MM.1S (cell line): Measurements from ENCODE around the gene TPRA1.

ENCODE experiments used
- DNase-seq: peaks from one replicate; pipeline ENCODE4 v3.0.0-alpha.2; 2015
- H2AFZ ChIP-seq: fragments of 300-600 bp; sonication (generic); 2 replicates; pipeline ENCODE4 v1.6.0; 2016; ENCODE audit warnings: antibody characterized with exemption, low read length
- H3F3A ChIP-seq: fragments of 300-600 bp; sonication (generic); 2 replicates; pipeline ENCODE4 v1.6.1; 2016; ENCODE audit warnings: mild to moderate bottlenecking, antibody characterized with exemption, low read length, moderate library complexity, mixed read lengths; ENCODE audit not compliant: insufficient read depth
- H3K27ac ChIP-seq: fragments of 300-600 bp; sonication (generic); 2 replicates; pipeline ENCODE4 v1.5.1; 2016; ENCODE audit warnings: mild to moderate bottlenecking, low read length
- H3K27me3 ChIP-seq: fragments of 300-600 bp; sonication (generic); replicated peaks from 2 replicates; pipeline ENCODE4 v1.6.0; 2016; ENCODE audit warnings: low read length; ENCODE audit not compliant: insufficient read depth
- H3K36me3 ChIP-seq: fragments of 300-600 bp; sonication (generic); replicated peaks from 2 replicates; pipeline ENCODE4 v1.6.1; 2016; ENCODE audit warnings: mild to moderate bottlenecking, low read length, mixed read lengths; ENCODE audit not compliant: insufficient read depth
- H3K4me1 ChIP-seq: fragments of 300-600 bp; sonication (generic); 2 replicates; pipeline ENCODE4 v1.6.1; 2016; ENCODE audit warnings: low read length, mixed read lengths
- H3K4me2 ChIP-seq: fragments of 300-600 bp; sonication (generic); 2 replicates; pipeline ENCODE4 v1.6.0; 2016; ENCODE audit warnings: low read depth, low read length
- H3K4me3 ChIP-seq: fragments of 300-600 bp; sonication (generic); 2 replicates; pipeline ENCODE4 v1.5.1; 2016; ENCODE audit warnings: low read length, mixed read lengths
- H3K79me2 ChIP-seq: fragments of 300-600 bp; sonication (generic); 2 replicates; pipeline ENCODE4 v1.6.1; 2016; ENCODE audit warnings: mixed run types, low read length, mixed read lengths
- H3K9ac ChIP-seq: fragments of 300-600 bp; sonication (generic); 2 replicates; pipeline ENCODE4 v1.6.1; 2016; ENCODE audit warnings: low read length, mixed read lengths
- H3K9me2 ChIP-seq: fragments of 300-600 bp; sonication (generic); replicated peaks from 2 replicates; pipeline ENCODE4 v1.6.1; 2016; ENCODE audit warnings: mild to moderate bottlenecking, low read length, mixed read lengths; ENCODE audit not compliant: insufficient read depth
- H3K9me3 ChIP-seq: fragments of 300-600 bp; sonication (generic); replicated peaks from 2 replicates; pipeline ENCODE4 v1.6.1; 2016; ENCODE audit warnings: mild to moderate bottlenecking, low read length, mixed read lengths; ENCODE audit not compliant: insufficient read depth
- H4K20me1 ChIP-seq: fragments of 300-600 bp; sonication (generic); 2 replicates; pipeline ENCODE4 v1.6.1; 2016; ENCODE audit warnings: mild to moderate bottlenecking, low read length, moderate library complexity, mixed read lengths; ENCODE audit not compliant: insufficient read depth
- EZH2 ChIP-seq: fragments of 300-600 bp; sonication (generic); optimal IDR thresholded peaks from 2 replicates; pipeline ENCODE3; 2017; ENCODE audit warnings: low read depth, mild to moderate bottlenecking, antibody characterized with exemption, low read length, mixed read lengths
- EZH2phosphoT487 ChIP-seq: fragments of 300-600 bp; sonication (generic); IDR thresholded peaks from 2 replicates; pipeline ENCODE4 v1.6.1; 2018; ENCODE audit warnings: antibody characterized with exemption, low read length
- TF ChIP-seq, protein P1 (sequence below): fragments of 300-600 bp; sonication (generic); IDR thresholded peaks from 2 replicates; pipeline ENCODE4 v1.5.1; 2016; ENCODE audit warnings: antibody characterized with exemption, low read length, mixed read lengths

TPRA1 gene

GRCh38 chr3:127632035-127632820, 41.7 kb upstream of the TPRA1 start:
- H3K4me2 ChIP-seq = no peak overlapping the region
- peaks cover 24% of the 10 kb centered on the region for H3K27me3 ChIP-seq
- no peak overlapping the region for H3K9ac ChIP-seq
- H3K27ac ChIP-seq = no peak overlapping the region
- no peaks in the 10 kb centered on the region for H3K4me1 ChIP-seq
- no peaks in the 10 kb centered on the region for H4K20me1 ChIP-seq
- no peak overlapping the region for H3K4me3 ChIP-seq
- H3K79me2 ChIP-seq = no peaks in the 10 kb centered on the region
- TF ChIP-seq, protein P1, sequence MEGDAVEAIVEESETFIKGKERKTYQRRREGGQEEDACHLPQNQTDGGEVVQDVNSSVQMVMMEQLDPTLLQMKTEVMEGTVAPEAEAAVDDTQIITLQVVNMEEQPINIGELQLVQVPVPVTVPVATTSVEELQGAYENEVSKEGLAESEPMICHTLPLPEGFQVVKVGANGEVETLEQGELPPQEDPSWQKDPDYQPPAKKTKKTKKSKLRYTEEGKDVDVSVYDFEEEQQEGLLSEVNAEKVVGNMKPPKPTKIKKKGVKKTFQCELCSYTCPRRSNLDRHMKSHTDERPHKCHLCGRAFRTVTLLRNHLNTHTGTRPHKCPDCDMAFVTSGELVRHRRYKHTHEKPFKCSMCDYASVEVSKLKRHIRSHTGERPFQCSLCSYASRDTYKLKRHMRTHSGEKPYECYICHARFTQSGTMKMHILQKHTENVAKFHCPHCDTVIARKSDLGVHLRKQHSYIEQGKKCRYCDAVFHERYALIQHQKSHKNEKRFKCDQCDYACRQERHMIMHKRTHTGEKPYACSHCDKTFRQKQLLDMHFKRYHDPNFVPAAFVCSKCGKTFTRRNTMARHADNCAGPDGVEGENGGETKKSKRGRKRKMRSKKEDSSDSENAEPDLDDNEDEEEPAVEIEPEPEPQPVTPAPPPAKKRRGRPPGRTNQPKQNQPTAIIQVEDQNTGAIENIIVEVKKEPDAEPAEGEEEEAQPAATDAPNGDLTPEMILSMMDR = no peak
- TF ChIP-seq EZH2phosphoT487 (no peak), EZH2 (no peak)
- no peaks in the 10 kb centered on the region for H3K36me3 ChIP-seq
- H2AFZ ChIP-seq = no peak overlapping the region
- DNase-seq = no peak
- no peaks in the 10 kb centered on the region for H3K9me2 ChIP-seq
- no peaks in the 10 kb centered on the region for H3F3A ChIP-seq
- H3K9me3 ChIP-seq = no peaks in the 10 kb centered on the region

DNA sequence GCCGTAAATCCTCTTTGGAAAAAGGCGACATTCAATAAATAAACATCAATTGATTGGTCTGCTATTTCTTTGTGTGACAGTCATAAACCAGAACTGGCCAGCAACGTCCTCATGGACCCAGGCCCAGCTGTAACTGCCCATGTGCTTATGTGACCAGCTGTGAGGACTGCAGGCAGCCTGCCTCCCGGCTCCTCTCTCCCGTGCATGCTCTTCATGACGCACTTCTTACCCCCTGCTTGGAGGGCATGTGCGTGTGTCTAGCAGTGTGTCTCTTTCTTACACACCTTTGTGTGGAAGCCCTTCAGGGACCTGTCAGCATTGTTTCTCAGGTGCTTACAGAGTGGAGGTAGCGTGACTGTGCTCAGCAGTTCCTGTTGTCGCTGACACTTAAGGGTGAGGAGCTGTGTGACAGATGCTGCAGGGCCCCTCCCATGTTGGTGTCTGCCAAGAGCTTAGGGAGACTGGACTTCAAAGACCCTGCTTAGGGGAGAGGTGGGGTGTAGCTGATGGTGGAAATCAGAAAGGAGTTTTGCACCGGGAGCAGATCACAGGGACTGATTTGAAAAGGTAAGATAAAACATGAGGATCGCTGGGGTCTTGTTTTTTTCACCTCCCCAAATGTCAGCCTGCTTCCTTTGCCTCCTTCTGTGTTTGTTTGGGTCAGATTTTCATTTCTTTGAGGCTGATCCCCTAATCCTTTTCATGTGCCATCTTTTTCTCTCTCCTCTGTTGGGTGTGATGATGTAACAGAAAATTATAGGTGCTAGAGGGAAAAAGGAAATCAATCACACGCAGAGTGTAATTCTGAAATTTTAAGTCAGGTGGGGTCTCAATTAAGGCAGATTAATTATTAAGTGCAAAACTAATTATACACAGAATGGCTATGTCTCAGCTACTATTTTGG, 40.5 kb upstream of the TPRA1 start:
- no peaks in the 10 kb centered on the region for H3K36me3 ChIP-seq
- H3K4me1 ChIP-seq = no peaks in the 10 kb centered on the region
- H3K4me2 ChIP-seq = no peak overlapping the region
- no peak for DNase-seq
- TF ChIP-seq EZH2phosphoT487 = no peak
- TF ChIP-seq, protein P1 = no peak
- TF ChIP-seq EZH2 = no peak
- H3F3A ChIP-seq = no peaks in the 10 kb centered on the region
- no peaks in the 10 kb centered on the region for H3K79me2 ChIP-seq
- no peak overlapping the region for H3K4me3 ChIP-seq
- peaks cover 24% of the 10 kb centered on the region for H3K27me3 ChIP-seq
- H3K9me2 ChIP-seq = no peaks in the 10 kb centered on the region
- H3K9ac ChIP-seq = no peak overlapping the region
- no peaks in the 10 kb centered on the region for H4K20me1 ChIP-seq
- no peak overlapping the region for H3K27ac ChIP-seq
- no peak overlapping the region for H2AFZ ChIP-seq
- H3K9me3 ChIP-seq = no peaks in the 10 kb centered on the region

DNA sequence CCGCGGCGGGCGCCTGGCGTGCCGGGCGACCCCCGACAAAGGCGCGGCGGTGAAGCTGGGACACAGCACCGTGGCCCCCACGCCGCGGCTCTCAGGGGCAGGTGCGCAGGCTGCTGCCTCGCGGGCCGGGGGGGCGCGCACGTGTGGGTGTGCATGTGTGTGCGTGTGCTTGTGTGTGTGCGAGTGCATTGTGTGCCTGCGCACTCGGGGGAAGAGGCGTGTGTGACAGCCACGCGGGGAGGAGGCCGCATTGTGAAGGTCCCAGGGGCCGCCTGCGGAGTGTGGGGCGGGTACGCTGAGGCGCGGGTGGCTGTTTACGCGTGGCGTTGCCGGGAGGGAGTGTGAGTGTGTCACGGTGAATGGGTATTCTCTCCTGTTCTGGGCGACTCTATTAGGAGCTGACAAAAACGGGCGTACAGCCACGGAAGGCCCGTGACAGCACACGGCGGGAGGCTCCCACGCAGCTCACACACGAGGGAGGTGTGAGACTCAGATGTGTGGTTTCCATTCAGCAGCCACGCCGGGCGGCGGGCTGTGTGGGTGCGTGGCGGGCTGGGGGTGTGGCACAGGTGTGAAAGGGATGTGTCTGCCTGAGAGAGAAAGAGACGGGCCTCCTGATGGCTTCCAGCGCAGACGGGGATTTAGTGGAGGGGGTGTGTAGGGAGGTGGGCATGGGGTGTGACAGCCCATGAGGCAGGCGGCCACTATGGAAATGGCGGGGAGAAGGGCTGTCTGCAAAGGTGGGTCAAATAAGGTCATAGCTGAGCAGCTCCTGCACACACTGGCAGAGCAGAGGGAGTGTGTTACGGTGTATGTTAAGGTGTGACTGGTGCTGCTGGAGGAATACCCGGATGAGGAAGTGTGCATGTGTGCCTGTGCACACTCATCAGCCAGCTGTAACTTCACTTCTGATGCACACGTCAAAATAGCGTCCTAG, 39.2 kb upstream of the TPRA1 start:
- no peaks in the 10 kb centered on the region for H4K20me1 ChIP-seq
- no peak overlapping the region for H2AFZ ChIP-seq
- no peak overlapping the region for H3K9ac ChIP-seq
- H3K4me1 ChIP-seq = no peaks in the 10 kb centered on the region
- no peak for DNase-seq
- peaks cover 24% of the 10 kb centered on the region for H3K27me3 ChIP-seq
- H3K9me2 ChIP-seq = no peaks in the 10 kb centered on the region
- no peaks in the 10 kb centered on the region for H3F3A ChIP-seq
- H3K9me3 ChIP-seq = no peaks in the 10 kb centered on the region
- H3K79me2 ChIP-seq = no peaks in the 10 kb centered on the region
- no peak overlapping the region for H3K27ac ChIP-seq
- peak overlapping the region; percentile 89 for H3K4me2 ChIP-seq
- H3K4me3 ChIP-seq = peak overlapping the region; percentile 61
- TF ChIP-seq EZH2 = no peak
- no peak for TF ChIP-seq EZH2phosphoT487
- TF ChIP-seq, protein P1 = no peak
- H3K36me3 ChIP-seq = no peaks in the 10 kb centered on the region
